Measurements from ENCODE around the gene PSMA2. TPM values are rescaled to one million over a fixed set of nuclear protein-coding genes. Genes with fewer than 3 reads are reported as not detected.

PSMA2 gene
- total RNA-seq, 1 donor from 2014 or later = 92.8 TPM

- DNase-seq (no peak), ATAC-seq (ENCODE audit: poor library complexity) (no peak)
- intact Hi-C loops (cut with DNase I) = no loop called here
These were observed 14.6 kb upstream of the PSMA2 start for GRCh38 chr7:42946627-42946950.

GRCh38 chr7:42945821-42946626 is 14.1 kb upstream of the PSMA2 start:
- ATAC-seq (ENCODE audit: poor library complexity) = no peak

GRCh38 chr7:42940985-42941847 is 9.2 kb upstream of the PSMA2 start:
- intact Hi-C loops (cut with DNase I) = loop anchor here (2.0 to 5.0 kb wide), 2 partner anchors 166 to 320 kb away; no protein-coding TSS in a partner anchor
- ATAC-seq (ENCODE audit: poor library complexity) = peak; percentile 79
- DNase-seq = peak; percentile 85

More at GRCh38 chr7:42945821-42946626, 14.1 kb upstream of the PSMA2 start:
- DNase-seq = no peak
- intact Hi-C loops (cut with DNase I) = no loop called here

GRCh38 chr7:42939457-42940240 is 7.7 kb upstream of the PSMA2 start:
- DNase-seq (no peak), ATAC-seq (ENCODE audit: poor library complexity) (no peak)
- intact Hi-C loops (cut with DNase I) = loop anchor here (2.0 to 5.0 kb wide), 2 partner anchors 168 to 321 kb away; no protein-coding TSS in a partner anchor

- intact Hi-C loops (cut with DNase I) = no loop called here
- DNase-seq (no peak), ATAC-seq (ENCODE audit: poor library complexity) (no peak)
These were observed 3.9 kb upstream of the PSMA2 start for GRCh38 chr7:42935861-42936260.

GRCh38 chr7:42934291-42934690 is 2.3 kb upstream of the PSMA2 start:
- DNase-seq (no peak), ATAC-seq (ENCODE audit: poor library complexity) (no peak)
- intact Hi-C loops (cut with DNase I) = no loop called here

GRCh38 chr7:42932811-42933591 is 1.0 kb upstream of the PSMA2 start:
- intact Hi-C loops (cut with DNase I) = no loop called here

GRCh38 chr7:42931447-42931833 is 534 bp downstream of the PSMA2 start:
- DNase-seq (no peak), ATAC-seq (ENCODE audit: poor library complexity) (no peak)
- intact Hi-C loops (cut with DNase I) = no loop called here

More at GRCh38 chr7:42932811-42933591, 1.0 kb upstream of the PSMA2 start:
- ATAC-seq (ENCODE audit: poor library complexity) (peak; percentile 56), DNase-seq (no peak)

GRCh38 chr7:42930889-42931288 is 1.1 kb downstream of the PSMA2 start:
- ATAC-seq (ENCODE audit: poor library complexity) (no peak), DNase-seq (no peak)
- intact Hi-C loops (cut with DNase I) = no loop called here

GRCh38 chr7:42929449-42929848 is 2.5 kb downstream of the PSMA2 start:
- intact Hi-C loops (cut with DNase I) = no loop called here
- ATAC-seq (ENCODE audit: poor library complexity) = no peak
- DNase-seq = no peak

- DNase-seq (no peak), ATAC-seq (ENCODE audit: poor library complexity) (no peak)
- intact Hi-C loops (cut with DNase I) = no loop called here
These were observed 3.2 kb downstream of the PSMA2 start for GRCh38 chr7:42928754-42929153.

- intact Hi-C loops (cut with DNase I) = no loop called here
- ATAC-seq (ENCODE audit: poor library complexity) (no peak), DNase-seq (no peak)
These were observed 5.8 kb downstream of the PSMA2 start for GRCh38 chr7:42926204-42926603.

GRCh38 chr7:42925630-42926029 is 6.3 kb downstream of the PSMA2 start:
- intact Hi-C loops (cut with DNase I) = no loop called here
- ATAC-seq (ENCODE audit: poor library complexity) (no peak), DNase-seq (no peak)

- DNase-seq (no peak), ATAC-seq (ENCODE audit: poor library complexity) (no peak)
- intact Hi-C loops (cut with DNase I) = no loop called here
These were observed 7.6 kb downstream of the PSMA2 start for GRCh38 chr7:42924223-42924838.

GRCh38 chr7:42922017-42922753 is 9.8 kb downstream of the PSMA2 start:
- ATAC-seq (ENCODE audit: poor library complexity) = no peak
- DNase-seq = no peak
- intact Hi-C loops (cut with DNase I) = no loop called here

GRCh38 chr7:42915356-42915755 is 16.6 kb downstream of the PSMA2 start:
- DNase-seq (no peak), ATAC-seq (ENCODE audit: poor library complexity) (no peak)
- intact Hi-C loops (cut with DNase I) = no loop called here

GRCh38 chr7:42914421-42915045 is 17.4 kb downstream of the PSMA2 start:
- intact Hi-C loops (cut with DNase I) = no loop called here
- DNase-seq (no peak), ATAC-seq (ENCODE audit: poor library complexity) (no peak)

All from Right ventricle myocardium superior (tissue), 1 donor.